RPMI8226 (cell line): Measurements from ENCODE around the gene CFAP161.
"Not testable (repeated sequence)": the region's sequence is repeated elsewhere in the genome, so short reads cannot be mapped to it uniquely, and the experiment has no call there.

Experiments used
- DNase-seq: peaks from one replicate; pipeline ENCODE4 v3.0.0-alpha.2; 2015

CFAP161 gene

DNA sequence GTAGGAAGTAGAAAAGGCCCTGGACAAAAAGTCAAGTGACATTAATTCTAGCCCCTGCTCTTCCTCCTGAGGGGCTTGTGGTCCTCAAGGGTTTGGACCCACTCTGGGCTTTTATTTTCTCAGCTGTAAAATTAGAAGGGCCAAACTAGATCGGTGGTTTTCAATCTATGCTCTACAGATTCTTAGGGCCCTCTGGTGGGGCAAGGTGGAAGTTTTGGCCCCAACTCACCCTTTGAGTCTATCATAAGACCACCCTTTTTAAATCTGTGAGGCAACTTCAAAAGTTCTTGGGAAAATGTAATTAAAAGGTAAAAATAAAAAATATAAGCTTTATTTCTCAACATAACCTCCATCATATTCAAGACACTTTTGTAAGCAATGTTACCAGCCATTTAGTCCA lies 25.6 kb upstream of the CFAP161 start:
- peak; percentile 33 for DNase-seq

DNA sequence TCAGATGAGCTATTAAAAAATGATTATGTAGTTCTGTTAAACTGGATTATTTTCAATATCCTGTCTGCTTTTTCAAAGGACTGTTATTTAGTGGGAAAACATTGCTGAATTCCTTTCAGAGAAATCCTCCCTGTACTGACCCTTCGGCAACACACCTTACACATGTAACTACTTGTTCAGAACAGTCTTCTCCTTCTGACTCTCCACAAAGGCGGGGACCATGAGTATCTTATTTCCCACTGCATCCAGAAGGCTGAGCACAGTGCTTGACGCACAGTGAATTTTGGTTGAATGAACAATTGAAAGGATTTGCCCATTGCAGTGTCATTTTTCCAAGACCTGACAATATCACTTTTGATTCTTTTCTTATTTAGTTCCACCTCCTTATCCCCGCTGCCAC lies 23.1 kb upstream of the CFAP161 start:
- DNase-seq: no peak

- DNase-seq: peak; percentile 75
Measured at GRCh38 chr15:81111510-81112470, 22.3 kb upstream of the CFAP161 start.

- DNase-seq: no peak
Measured at GRCh38 chr15:81113204-81113657, 20.8 kb upstream of the CFAP161 start.

- no peak for DNase-seq
Measured at GRCh38 chr15:81113861-81114291, 20.2 kb upstream of the CFAP161 start.

GRCh38 chr15:81115054-81115939 lies 18.8 kb upstream of the CFAP161 start:
- DNase-seq: peak; percentile 78

- DNase-seq: no peak
Measured at GRCh38 chr15:81117136-81117535, 16.9 kb upstream of the CFAP161 start.

DNA sequence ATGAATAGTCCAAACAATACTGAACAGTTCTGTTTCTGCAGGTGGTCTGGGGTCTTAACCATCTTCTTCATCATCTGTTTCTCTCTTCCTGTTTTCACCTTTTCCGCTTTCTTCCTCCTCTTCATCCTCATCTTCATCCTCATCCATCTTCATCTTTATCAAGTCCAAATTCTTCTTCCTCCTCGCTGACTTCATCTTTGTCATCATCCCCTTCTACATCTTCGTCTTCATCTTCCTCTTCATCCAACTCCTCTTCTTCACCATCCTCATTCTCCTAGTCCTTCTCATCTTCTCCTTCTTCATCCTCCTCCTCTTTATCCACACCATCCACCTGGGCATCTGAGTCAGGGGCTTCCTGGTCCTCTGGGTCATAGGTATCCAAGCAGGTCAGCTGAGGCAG lies 16.5 kb upstream of the CFAP161 start:
- DNase-seq: no peak

DNA sequence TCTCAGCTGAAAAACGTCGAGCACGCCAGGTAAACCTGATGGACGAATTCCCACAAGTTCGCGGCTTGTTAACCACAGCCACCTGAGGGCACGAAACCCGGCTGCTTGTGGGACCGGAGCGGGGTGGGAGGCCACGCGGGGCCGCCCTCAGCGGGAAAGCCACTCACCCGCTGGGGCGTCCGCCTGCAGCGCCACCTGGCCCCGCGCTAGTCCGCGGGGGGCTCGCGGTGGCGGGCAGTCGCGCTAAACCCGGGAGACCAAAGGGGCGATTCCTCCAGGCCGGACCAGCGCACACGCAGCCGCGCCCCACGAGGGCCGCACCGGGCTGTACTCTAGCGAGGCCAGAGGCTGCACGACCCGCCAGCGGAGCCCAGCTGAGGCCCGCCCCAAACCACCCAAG lies 15.7 kb upstream of the CFAP161 start:
- no peak for DNase-seq

GRCh38 chr15:81120069-81120468 lies 14.0 kb upstream of the CFAP161 start:
- no peak for DNase-seq

DNA sequence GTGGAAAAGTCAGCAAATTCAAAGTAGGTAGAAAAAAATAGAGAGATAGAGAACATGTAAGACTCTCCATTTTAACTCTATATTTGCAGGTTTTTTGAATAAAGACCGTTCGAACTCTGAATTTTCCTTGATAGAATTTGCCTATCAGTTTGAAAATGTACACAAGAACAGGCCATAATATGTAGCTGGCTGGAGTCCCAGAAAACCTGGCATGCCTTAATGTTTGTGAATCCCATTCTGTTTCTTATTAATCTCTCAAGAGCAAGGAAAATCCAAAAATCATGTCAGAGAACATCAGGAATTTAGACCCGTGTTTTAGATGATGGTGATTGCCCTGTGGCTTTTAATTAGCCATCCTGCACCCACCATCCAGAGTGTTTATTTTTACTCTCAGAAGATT lies 7.2 kb upstream of the CFAP161 start:
- no peak for DNase-seq

DNA sequence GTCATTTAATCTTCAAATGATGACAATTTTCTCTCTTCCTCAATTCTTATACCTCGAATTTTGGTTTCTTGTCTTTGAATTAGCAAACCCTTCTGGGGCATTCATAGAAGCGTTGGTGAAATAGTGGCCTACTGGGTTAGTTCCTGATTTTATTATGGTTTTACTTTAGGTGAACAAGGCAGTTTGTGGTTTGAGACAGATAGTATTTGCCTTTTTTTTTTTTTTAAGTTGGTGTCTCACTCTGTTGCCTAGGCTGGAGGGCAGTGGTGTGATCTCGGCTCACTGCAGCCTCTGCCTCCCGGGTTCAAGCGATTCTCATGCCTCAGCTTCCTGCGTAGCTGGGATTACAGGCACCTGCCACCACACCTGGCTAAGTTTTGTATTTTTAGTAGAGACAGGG lies 7.4 kb downstream of the CFAP161 start:
- DNase-seq: peak; percentile 78

GRCh38 chr15:81146006-81146405 lies 11.9 kb downstream of the CFAP161 start:
- DNase-seq: no peak

DNA sequence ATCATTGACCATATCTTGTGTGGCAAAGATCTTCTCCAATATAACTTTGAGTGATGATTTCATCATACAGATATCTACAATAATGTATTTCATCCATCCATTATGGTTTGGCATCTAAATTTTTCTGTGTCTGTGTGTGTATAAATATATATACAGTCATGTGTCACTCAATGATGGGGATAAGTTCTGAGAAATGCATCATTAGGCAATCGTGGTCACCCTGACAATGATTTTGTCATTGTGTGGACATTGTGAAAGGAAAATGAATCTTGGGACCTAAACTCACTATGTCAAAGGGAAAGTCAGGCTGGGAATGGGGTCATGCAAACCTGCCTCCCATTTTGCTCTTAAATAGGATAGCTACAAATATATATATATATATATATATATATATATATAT lies 12.4 kb downstream of the CFAP161 start:
- DNase-seq: no peak

- no peak for DNase-seq
Measured at GRCh38 chr15:81151389-81151788, 17.3 kb downstream of the CFAP161 start.

DNA sequence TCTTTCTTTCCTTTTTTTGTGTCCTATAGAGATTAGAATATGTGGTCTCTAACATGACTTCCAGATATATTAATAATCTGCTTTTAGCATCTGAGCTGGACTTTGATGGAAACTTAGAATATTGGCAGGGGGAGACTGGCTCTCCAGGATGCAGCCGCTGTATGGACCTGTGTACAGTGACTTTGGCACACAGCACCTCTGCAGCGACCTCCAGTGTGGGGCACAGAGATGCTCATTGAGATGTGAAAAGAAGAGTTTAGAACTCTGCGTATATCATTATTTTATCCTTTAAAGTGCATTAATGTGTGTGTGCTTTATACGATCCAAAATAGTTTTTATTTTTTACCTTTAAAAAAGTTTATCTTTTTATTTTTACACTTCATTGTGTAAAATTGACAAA lies 18.3 kb downstream of the CFAP161 start:
- DNase-seq: peak; percentile 36

DNA sequence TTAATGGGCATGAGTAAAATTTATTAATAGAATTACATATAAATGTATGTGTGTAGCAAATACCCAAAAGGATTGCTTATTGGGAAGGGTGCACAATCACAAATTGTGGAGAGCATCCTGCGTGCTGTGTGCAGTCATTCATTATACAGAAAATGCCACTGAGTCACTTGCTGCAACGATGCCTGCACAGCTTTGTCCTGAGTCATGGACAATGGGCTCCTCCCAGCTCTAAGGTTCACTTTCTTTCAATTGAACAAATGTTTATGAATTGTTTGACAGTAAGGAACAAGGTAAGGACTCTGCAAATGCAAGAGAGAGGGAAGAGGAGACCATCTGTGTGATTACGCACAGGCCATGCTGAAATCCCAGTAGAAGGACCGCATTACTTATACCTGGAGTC lies 18.7 kb downstream of the CFAP161 start:
- DNase-seq: no peak

DNA sequence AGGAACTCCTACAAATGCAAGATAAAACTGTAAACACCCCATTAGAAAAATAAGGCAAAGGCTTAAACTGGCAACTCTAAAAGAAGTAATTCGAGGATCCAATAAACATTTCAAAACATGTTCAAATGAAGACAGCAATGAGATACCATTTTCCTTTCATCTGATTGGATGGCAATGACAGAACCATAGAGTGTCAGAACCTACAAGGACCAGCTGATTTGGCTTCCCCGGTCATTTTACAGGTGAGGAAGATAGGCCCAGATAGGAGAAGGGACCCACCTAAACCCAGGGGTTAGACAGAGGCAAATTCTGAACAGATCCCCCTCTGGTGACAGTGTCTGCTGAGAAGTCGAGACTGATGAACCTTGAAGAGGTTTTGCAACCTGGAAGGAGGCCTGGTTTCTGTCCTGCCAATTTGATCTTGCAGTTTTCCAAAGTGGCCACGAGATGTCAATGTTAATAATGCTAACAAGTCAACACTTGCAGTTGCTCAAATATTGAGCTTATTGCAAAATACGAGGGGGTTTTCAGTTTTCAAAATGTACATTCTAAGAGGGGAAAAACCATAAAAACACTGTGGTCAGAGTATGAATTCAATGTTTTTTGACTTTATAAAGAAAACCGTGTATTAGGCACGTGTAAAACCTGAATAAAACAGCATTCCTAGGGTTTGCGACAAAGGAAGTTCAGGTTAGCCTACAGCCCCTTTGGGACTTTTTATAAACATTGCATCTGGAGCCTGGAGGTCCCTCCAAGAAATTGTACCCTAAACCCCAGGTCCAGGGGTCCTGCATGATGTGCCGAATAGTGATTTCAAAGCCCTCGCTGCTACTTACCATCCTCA lies 21.5 kb downstream of the CFAP161 start:
- peak; percentile 71 for DNase-seq

DNA sequence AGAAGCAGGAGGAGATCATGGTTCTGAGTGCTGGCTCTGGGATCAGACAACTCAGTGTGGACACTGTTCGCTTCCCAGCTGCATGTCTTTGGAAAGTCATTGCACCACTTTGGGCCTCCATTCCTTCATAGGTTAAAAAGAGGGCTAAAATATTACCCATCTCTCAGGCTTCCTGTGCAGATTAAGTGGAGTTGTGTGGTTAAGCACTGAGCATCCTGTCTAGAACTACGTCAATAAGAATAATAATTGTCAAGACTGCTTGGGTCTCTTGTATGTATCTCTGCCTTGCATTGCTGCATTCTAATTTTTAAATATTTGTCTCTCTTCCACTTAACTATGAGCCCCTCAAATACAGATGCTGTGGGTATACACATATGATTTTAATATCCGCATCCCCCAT lies 22.3 kb downstream of the CFAP161 start:
- DNase-seq: no peak

DNA sequence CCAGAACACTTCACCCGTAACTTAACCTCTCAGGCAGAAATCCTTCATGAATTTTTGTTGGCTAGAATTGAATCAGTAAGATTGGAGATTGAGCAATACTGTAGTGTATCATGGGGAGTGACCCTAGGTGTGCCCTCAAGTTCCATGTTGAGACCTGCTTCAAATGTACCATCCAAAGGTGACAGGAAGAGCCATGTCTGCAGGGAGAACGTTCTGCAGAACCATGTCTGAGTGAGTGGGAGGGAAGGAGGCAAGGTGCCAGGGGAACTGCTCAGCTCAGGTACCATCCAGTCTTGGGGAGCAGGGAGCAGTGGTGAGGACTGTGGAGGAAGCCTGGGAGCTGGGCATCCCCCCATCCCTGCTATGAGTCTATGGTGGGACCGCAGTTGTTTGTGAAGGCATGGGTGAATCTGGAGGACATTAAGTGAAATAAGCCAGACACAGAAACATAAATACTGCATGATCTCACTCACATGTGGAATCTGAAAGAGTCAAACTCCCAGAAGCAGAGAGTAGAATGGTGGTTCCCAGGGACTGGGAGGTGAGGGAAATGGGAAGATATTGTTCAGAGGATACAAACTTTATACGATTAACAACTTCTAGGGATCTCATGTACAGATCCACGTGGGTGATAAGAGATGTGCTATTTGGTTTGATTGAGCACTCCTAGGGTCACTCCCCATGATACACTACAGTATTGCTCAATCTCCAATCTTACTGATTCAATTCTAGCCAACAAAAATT lies 23.3 kb downstream of the CFAP161 start:
- no peak for DNase-seq

DNA sequence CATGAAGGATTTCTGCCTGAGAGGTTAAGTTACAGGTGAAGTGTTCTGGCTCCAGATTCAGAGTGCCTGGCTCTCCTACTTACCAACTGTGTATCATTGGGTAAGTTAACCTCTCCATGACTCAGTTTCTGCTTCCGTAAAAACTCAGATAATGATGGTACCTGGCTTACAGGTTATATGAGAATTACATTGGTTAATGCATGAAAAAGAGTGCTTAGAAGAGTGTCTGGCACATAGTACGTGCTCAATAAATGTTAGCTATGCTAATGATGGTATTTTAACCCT lies 23.8 kb downstream of the CFAP161 start:
- DNase-seq: no peak

DNA sequence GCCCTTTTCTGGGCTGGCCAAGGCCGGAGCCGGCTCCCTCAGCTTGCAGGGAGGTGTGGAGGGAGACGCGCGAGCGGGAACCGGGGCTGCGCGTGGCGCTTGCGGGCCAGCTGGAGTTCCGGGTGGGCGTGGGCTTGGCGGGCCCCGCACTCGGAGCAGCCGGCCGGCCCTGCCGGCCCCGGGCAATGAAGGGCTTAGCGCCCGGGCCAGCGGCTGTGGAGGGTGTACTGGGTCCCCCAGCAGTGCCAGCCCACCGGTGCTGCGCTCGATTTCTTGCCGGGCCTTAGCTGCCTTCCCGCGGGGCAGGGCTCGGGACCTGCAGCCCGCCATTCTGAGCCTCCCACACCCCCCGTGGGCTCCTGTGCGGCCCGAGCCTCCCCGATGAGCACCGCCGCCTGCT lies 24.5 kb downstream of the CFAP161 start:
- DNase-seq: not testable (repeated sequence)
